GM18498 (cell line): ENCODE data around the gene PPFIA4.
"Not testable (repeated sequence)": the region's sequence is repeated elsewhere in the genome, so short reads cannot be mapped to it uniquely, and the experiment has no call there.

Experiments
- ATAC-seq: cut with Tn5 transposase; IDR thresholded peaks from one replicate; pipeline ENCODE4 v1.9.1; 2021; ENCODE audit warnings: mild to moderate bottlenecking, moderate library complexity; ENCODE audit not compliant: unreplicated experiment

PPFIA4 gene

DNA sequence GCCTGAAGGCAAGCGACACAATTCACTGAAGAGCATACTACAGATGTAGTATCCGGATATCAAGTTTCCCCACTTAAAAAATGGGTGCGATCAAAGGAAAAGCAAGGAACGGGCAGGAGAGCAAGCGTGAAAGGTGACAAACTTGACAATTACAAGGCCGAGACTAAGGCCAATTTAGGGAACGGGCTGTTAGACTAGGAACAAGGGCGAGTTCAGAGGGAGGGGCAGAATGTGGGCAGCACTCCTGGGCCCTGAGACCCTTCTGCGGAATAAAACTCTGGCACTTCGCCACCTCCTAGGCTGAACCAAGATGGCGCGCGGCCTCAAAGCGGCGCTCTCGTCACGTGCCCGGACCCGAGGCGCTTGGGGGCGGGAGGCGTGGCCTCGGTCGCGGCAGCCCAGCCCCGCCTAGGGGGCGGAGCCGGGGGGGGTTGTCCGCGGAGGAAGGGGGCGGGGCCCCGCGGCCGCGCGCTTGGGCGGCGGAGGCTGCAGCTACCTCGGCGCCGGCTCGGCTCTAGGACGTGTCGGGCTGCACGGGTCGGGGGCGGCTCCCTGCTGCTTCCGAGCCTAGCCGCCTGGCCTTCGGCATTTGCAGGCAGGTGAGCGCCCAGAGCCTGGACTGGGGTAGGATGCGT lies at the start of gene PPFIA4:
PPFIA4 (plus strand) TSS at position 461 of the 635 bp plus-strand sequence. CDS start 12,518 bp downstream, outside the sequence.
- ATAC-seq: peak; percentile 84

DNA sequence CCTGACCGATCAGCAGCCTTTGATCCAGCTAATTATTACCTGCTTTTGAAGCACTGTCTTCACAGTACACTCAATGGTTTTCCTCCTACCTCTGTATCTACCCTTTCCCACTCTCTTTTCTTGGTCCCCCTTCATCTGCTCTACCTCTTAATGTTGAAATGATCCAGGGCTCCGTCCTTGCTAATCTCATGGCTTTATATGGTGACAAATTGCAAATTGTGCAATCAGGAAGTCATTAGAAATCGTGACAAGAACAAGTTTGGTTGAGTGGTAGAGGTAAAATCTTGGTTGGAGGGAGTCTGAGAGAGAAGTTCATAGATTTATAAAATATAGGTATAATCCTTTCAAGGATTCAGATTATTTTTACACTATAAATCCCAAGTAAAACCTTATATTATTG lies 49.7 kb upstream of the PPFIA4 start:
- no peak for ATAC-seq

DNA sequence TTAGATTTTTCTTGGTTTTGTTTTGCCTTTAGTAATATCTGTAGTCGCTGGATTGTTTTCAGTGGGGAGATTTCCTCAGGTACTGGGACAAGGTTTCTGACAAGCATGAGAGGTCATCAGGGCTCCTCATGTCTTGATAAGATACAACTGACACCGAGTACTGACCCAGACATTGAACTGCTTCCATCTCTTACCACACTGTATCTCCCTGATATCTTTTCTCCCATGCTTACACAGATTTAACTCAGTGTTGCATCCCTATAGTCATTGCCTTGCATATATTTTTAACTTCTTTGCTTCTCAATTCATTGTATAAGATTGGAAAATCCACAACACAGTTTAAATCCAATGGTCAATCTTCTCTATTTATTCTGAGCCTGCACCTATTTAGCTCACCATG lies 46.8 kb upstream of the PPFIA4 start:
- no peak for ATAC-seq

- ATAC-seq: no peak
Observed at GRCh38 chr1:202981939-202982338, 44.4 kb upstream of the PPFIA4 start.

DNA sequence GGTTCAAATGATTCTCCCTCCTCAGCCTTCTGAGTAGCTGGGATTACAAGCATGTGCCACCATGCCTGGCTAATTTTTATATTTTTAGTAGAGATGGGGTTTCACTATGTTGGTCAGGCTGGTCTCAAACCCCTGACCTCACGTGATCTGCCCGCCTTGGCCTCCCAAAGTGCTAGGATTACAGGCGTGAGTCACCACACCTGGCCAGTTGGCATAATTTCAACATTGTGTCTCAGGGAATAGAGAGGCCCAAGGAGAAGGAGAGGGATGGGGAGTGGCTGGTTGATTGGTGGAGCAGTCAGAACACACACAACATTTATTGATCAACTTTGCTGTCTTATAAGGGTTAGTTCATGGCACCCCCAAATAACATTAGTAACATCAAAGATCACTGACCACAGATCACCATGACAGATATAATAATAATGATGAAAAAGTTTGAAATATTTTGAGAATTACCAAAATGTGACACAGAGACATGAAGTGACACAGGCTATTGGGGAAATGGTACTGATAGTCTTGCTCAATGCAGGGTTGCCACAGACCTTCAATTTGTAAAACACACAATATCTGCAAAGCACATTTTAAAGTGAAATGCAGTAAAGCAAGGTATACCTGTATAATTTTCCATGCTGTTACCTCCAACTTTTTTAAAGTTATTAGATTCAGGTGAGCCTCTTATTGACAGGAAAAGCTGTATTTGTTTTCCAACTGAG lies 43.4 kb upstream of the PPFIA4 start:
- ATAC-seq: no peak

GRCh38 chr1:202986120-202986519 lies 40.2 kb upstream of the PPFIA4 start:
- not testable (repeated sequence) for ATAC-seq

DNA sequence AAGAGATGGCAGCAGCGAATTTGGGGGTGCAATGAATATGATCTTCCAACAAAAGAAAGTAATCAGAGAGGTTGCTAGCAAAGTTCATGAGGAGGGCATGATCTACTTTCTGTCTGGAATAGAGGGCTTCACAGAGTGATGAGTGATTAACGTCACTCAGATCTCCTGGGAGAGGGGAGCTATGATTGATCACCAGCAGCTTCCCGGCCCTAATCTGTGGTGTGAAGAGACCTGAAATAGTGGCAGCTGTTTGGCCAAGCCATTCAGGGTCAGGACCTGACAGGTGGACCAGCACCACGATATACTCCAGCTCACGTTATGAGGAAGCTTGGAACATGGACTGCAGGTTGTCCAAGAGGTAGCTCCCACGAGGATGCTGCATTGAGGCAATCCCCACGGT lies 39.0 kb upstream of the PPFIA4 start:
- ATAC-seq: no peak

GRCh38 chr1:202987922-202988583 lies 38.2 kb upstream of the PPFIA4 start:
- ATAC-seq: no peak

DNA sequence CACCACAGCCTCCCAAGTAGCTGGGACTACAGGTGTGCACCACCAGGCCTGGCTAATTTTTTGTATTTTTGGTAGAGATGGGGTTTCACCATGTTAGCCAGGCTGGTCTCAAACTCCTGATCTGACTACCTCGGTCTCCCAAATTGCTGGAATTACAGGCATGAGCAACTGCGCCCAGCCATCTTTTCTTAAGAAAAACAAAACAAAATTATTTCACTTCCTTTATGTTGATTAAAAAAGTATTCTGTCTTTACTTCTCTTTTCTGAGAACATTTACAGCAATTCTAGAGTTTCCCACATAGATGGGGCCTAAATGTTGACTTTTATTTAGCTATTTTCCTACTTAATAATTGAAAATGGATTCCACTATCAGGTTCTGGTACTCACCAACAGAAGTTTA lies 36.4 kb upstream of the PPFIA4 start:
- no peak for ATAC-seq

GRCh38 chr1:202991112-202991511 lies 35.2 kb upstream of the PPFIA4 start:
- ATAC-seq: no peak

- ATAC-seq: no peak
Observed at GRCh38 chr1:202994756-202995155, 31.5 kb upstream of the PPFIA4 start.

DNA sequence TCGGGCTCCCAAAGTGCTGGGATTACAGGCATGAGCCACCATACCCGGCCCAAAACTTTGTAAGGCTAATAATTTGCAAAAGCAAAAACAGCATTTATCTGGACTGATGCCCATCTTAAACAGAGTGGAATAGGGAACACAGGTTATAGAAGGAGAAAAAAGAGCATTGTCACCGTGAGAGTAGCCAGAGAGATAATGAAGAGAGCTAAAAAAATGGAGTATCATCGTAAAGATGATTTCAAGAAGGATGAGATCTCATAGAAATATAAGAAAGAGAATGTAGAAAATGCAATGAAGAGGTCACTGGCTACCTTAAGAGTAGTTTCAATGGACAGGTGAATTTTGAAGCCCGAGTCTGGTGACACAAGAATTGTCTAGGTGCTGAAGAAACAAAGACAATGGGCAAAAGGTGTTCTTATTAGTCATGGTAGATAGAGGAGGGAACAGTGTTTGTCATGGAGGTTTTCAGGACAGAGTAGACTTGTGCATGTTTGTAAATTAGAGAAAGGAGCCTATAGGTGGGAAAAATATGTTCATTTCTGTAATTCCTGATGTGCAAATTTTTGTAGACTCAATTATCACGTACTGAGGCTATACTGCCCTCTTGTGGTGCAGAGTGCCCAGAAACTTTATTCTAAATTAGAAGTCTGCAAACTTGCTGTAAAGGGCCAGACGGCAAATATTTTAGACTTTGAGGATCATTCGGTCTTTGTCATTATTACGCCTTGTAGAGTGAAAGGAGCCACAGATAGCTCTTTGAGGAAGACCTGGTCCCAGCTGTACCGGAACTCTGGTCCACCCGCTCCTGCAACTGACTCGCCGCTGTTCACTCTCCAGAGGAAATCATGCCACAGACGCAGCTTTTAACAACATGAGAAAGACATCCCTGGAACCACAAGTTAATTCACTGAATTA lies 27.2 kb upstream of the PPFIA4 start:
- ATAC-seq: no peak

GRCh38 chr1:203000217-203000944 lies 25.9 kb upstream of the PPFIA4 start:
- no peak for ATAC-seq

GRCh38 chr1:203001986-203002385 lies 24.3 kb upstream of the PPFIA4 start:
- no peak for ATAC-seq

GRCh38 chr1:203002951-203003350 lies 23.3 kb upstream of the PPFIA4 start:
- no peak for ATAC-seq

GRCh38 chr1:203005395-203006142 lies 20.7 kb upstream of the PPFIA4 start:
- ATAC-seq: not testable (repeated sequence)

DNA sequence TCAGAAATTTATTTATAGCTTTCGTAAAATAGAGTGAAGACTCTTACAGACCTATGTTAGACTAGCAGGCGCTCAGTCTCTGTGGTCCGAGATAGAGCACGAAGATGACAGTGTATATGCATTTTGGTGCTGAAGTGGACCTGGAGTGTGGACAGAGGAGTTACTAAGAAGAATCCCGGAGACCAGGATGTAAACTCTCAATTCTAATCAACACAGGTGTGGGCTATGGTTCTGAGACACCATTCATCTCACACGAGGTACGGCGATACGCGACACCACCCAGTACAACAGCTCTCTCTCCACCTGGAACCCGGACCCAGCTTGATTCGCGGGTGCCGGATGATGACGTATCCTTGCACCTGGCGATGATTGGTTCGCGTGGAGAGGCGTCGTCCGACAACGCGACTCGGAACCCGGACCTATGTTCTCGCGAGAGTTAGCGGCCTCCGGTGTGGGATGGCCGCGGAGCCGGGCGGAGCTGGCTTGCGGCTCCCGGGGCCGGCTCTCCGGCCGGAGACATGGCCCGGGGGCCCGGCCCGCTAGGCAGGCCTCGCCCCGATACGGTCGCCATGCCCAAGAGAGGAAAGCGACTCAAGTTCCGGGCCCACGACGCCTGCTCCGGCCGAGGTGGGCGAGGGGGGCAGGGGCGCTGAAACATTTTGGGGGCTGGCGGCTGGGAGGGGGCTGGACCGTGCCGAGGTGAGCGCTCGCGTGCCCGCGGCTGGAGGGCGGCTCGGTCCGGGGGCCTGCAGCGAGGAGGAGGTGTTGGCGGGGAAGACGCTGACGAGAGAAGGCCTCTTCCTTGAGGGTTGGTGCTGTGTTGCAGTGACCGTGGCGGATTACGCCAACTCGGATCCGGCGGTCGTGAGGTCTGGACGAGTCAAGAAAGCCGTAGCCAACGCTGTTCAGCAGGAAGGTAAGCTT lies 19.1 kb upstream of the PPFIA4 start, which contains the start of gene TMEM183A:
TMEM183A (plus strand) TSS at position 427 of the 924 bp plus-strand sequence; CDS start at position 519, 92 bp downstream.
- peak; percentile 95 for ATAC-seq

DNA sequence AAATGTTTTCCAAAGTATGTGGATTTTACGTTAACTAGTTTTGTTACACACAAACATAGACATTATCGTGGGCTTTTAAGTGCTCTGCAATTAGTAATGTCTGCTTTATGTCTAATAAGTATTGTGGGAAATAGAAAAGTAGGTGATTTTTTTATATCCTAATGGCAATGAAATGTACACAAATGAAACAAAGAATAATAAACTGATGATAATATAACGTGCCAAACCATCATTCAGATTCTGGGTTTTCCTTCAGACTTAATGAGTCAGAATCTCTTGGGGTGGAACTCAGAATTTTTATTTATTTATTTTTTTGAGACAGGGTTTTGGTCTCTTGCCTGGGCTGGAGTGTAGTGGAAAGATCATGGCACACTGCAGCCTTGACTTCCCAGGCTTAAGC lies 17.1 kb upstream of the PPFIA4 start:
- ATAC-seq: no peak
